ENCODE data around the gene COX6B1.
"Not testable (repeated sequence)": the region's sequence is repeated elsewhere in the genome, so short reads cannot be mapped to it uniquely, and the experiment has no call there.

Gene COX6B1

DNA sequence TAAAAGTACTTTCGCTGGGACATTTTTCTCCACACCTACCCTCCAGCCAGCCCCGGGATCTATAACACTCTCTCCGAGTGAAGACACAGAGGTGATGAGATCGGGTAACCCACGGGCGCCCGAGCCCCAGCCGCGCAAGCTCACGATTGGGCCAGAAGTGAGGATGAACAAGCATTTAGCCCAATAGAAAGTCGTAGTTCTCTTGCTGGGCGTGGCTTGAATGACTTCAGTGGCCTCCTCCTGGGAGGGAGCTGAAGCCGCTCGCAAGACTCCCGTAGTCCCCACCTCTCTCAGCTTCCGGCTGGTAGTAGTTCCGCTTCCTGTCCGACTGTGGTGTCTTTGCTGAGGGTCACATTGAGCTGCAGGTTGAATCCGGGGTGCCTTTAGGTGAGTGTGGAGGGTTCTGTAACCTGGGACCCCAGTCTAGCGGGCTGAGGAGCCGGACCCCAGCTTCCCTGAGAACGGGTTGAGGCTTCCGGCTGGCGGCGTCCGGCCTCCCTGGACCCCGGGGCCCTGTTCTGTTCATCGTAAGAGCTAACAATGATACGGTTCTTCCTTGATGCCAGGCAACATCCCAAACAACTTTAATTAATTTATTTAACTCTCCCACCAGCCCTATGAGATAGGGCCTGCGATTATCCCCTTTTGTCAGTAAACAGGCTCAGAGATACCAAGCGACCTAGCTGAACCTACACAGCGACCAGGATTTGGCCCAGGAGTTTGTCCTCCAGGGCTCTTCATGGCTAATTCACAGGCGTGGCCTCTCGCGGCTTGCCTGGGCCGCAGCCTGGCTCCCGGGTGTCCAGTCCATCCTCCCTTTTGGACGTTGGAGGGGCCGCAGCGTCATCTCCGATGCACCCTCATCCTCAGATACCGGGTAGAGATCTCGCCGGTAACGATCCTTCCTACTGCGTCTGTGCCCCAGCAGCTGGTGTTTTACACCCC lies at the start of gene COX6B1 (continued):
- no peak for TF ChIP-seq PRDM4 (tag by site-specific recombination; IDR thresholded peaks at IDR 0.05)
- TF ChIP-seq, protein P1, sequence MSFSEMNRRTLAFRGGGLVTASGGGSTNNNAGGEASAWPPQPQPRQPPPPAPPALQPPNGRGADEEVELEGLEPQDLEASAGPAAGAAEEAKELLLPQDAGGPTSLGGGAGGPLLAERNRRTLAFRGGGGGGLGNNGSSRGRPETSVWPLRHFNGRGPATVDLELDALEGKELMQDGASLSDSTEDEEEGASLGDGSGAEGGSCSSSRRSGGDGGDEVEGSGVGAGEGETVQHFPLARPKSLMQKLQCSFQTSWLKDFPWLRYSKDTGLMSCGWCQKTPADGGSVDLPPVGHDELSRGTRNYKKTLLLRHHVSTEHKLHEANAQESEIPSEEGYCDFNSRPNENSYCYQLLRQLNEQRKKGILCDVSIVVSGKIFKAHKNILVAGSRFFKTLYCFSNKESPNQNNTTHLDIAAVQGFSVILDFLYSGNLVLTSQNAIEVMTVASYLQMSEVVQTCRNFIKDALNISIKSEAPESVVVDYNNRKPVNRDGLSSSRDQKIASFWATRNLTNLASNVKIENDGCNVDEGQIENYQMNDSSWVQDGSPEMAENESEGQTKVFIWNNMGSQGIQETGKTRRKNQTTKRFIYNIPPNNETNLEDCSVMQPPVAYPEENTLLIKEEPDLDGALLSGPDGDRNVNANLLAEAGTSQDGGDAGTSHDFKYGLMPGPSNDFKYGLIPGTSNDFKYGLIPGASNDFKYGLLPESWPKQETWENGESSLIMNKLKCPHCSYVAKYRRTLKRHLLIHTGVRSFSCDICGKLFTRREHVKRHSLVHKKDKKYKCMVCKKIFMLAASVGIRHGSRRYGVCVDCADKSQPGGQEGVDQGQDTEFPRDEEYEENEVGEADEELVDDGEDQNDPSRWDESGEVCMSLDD (tag by site-specific recombination; IDR thresholded peaks at IDR 0.05) = peak; percentile 55; the same call in 1 of the 2 replicates
- 0 out of 2 replicates have a peak, but pooled peaks have one; percentile 8 for TF ChIP-seq ZNF394 (tag by site-specific recombination; IDR thresholded peaks at IDR 0.05; ENCODE audit: borderline replicate concordance)
- TF ChIP-seq, protein P2, sequence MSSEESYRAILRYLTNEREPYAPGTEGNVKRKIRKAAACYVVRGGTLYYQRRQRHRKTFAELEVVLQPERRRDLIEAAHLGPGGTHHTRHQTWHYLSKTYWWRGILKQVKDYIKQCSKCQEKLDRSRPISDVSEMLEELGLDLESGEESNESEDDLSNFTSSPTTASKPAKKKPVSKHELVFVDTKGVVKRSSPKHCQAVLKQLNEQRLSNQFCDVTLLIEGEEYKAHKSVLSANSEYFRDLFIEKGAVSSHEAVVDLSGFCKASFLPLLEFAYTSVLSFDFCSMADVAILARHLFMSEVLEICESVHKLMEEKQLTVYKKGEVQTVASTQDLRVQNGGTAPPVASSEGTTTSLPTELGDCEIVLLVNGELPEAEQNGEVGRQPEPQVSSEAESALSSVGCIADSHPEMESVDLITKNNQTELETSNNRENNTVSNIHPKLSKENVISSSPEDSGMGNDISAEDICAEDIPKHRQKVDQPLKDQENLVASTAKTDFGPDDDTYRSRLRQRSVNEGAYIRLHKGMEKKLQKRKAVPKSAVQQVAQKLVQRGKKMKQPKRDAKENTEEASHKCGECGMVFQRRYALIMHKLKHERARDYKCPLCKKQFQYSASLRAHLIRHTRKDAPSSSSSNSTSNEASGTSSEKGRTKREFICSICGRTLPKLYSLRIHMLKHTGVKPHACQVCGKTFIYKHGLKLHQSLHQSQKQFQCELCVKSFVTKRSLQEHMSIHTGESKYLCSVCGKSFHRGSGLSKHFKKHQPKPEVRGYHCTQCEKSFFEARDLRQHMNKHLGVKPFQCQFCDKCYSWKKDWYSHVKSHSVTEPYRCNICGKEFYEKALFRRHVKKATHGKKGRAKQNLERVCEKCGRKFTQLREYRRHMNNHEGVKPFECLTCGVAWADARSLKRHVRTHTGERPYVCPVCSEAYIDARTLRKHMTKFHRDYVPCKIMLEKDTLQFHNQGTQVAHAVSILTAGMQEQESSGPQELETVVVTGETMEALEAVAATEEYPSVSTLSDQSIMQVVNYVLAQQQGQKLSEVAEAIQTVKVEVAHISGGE (tag by site-specific recombination; conservative IDR thresholded peaks at IDR 0.05; ENCODE audit: low read depth) = peak; percentile 98
- TF ChIP-seq SP7 (tag by site-specific recombination; IDR thresholded peaks at IDR 0.05) = peak; percentile 23

DNA sequence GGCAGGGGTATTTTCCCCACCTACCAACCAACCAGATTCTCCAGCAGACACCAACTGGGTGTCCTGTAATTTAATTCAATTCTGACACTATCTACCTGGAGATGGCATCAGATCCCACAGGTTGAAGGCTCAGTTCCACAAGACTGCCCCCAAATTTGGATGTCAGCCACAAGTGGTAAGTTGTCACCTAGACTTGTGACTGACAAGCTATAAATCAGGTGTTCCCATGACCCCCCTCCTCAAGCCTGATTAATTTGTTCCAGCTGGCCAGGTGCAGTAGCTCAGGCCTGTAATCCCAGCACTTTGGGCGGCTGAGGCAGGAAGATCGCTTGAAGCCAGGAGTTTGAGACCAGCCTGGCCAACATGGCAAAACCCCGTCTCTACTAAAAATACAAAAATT lies 46.2 kb upstream of the COX6B1 start:
- no peak overlapping the region for H3K4me3 ChIP-seq (ENCODE audit: low read depth, low read length)
- ChIA-PET POLR2A (interaction anchor here (0.6 to 0.7 kb wide), 2 partner anchors 10 to 271 kb away, joined by 3 to 4 read pairs; no protein-coding TSS in a partner anchor), CTCF (interaction anchor here (0.6 to 2.2 kb wide), 8 partner anchors 10 to 248 kb away, joined by 3 to 19 read pairs (median 4); partner anchors contain the start of gene PMIS2)
- H3K27ac ChIP-seq (ENCODE audit: extremely low read depth, low read depth, low read length) = no peak overlapping the region
- H3K36me3 ChIP-seq (ENCODE audit: control insufficient read depth in 2 of 2, insufficient read depth in 1 of 2, low read length in 2 of 2) = no peaks in the 10 kb centered on the region; a peak in 1 of 3 replicates
- H3K4me1 ChIP-seq (ENCODE audit: control insufficient read depth, insufficient read depth, low read length) = no peaks in the 10 kb centered on the region
- H3K9me3 ChIP-seq (ENCODE audit: control insufficient read depth, insufficient read depth, low read depth, low read length) = no peaks in the 10 kb centered on the region
- TF ChIP-seq ZBTB8A (tag by site-specific recombination; IDR thresholded peaks at IDR 0.05) (no peak), ZBTB17 (tag by site-specific recombination; IDR thresholded peaks at IDR 0.05) (no peak), SP7 (tag by site-specific recombination; IDR thresholded peaks at IDR 0.05) (no peak), KLF10 (tag by site-specific recombination; IDR thresholded peaks at IDR 0.05) (no peak), ZBTB7A (tag by site-specific recombination; IDR thresholded peaks at IDR 0.05; ENCODE audit: low read depth) (no peak), KLF1 (tag by site-specific recombination; IDR thresholded peaks at IDR 0.05) (no peak), KLF9 (tag by site-specific recombination; IDR thresholded peaks at IDR 0.05; ENCODE audit: low read depth) (no peak), CTCF (tag by site-specific recombination; IDR thresholded peaks at IDR 0.05) (0 out of 2 replicates have a peak, but pooled peaks have one; percentile 13)

- CTCF ChIA-PET = interaction anchor here (1.3 to 2.8 kb wide), 2 partner anchors 13 to 94 kb away, joined by 4 to 26 read pairs; no protein-coding TSS in a partner anchor
- POLR2A ChIA-PET = interaction anchor here (1.3 kb wide), 1 partner anchor 8 kb away, joined by 10 read pairs; the partner anchor contains the start of gene HAUS5
- not testable (repeated sequence) for H3K36me3 ChIP-seq (ENCODE audit: control insufficient read depth in 2 of 2, insufficient read depth in 1 of 2, low read length in 2 of 2); H3K27ac ChIP-seq (ENCODE audit: extremely low read depth, low read depth, low read length); H3K9me3 ChIP-seq (ENCODE audit: control insufficient read depth, insufficient read depth, low read depth, low read length); H3K4me1 ChIP-seq (ENCODE audit: control insufficient read depth, insufficient read depth, low read length); H3K4me3 ChIP-seq (ENCODE audit: low read depth, low read length)
Measured at GRCh38 chr19:35604436-35604835, 43.7 kb upstream of the COX6B1 start.

Data from HEK293 (cell line).